Natural killer cell treated with Interleukin-12 subunit alpha and Interleukin-12 subunit beta and Interleukin-15 and Interleukin-18, amount 100 ng/mL, for 72 hours (primary cell): ENCODE measurements around the gene PCDH15. TPM values are rescaled to one million over a fixed set of nuclear protein-coding genes. Genes with fewer than 3 reads are reported as not detected.

Source experiments
- ATAC-seq, 2 donors: fragments of 150-1000 bp; cut with Tn5 transposase in 1 of 2; sonication (Bioruptor Pico), chemical (Tn5 transposase) in 1 of 2; 2 replicates each; pipeline ENCODE4 v1.10.0; 2021
- DNase-seq: peaks from one replicate; pipeline ENCODE4 v3.0.0; 2022; ENCODE audit warnings: low spot score
- H3K27ac Mint-ChIP-seq, 2 donors: 1 replicate in 1 of 2; 2 replicates in 1 of 2; pipeline ENCODE4 v1.8.0; 2022; ENCODE audit warnings: mixed read lengths in 2 of 2, mild to moderate bottlenecking in 1 of 2, moderate library complexity in 1 of 2
- H3K27me3 Mint-ChIP-seq, 2 donors: 1 replicate in 1 of 2; 2 replicates in 1 of 2; pipeline ENCODE4 v1.8.0; 2022; ENCODE audit warnings: mixed read lengths in 2 of 2
- H3K36me3 Mint-ChIP-seq: one replicate; pipeline ENCODE4 v1.8.0; 2022; ENCODE audit warnings: mixed read lengths
- H3K4me1 Mint-ChIP-seq, 2 donors: 1 replicate in 1 of 2; 2 replicates in 1 of 2; pipeline ENCODE4 v1.8.0; 2022; ENCODE audit warnings: low read depth in 2 of 2, mixed read lengths in 2 of 2, mild to moderate bottlenecking in 1 of 2
- H3K4me3 Mint-ChIP-seq: one replicate; pipeline ENCODE4 v1.8.0; 2022; ENCODE audit warnings: mixed read lengths
- H3K9me3 Mint-ChIP-seq: 2 replicates; pipeline ENCODE4 v1.8.0; 2022; ENCODE audit warnings: mixed read lengths
- total RNA-seq, 2 donors: library from RNA; stranded (reverse); gene quantifications; one replicate each; pipeline ENCODE4 v1.2.3, GENCODE V29; 2022

The PCDH15 gene
- total RNA-seq, 2 donors from 2014 or later = not detected

GRCh38 chr10:54667136-54667535 lies 133.9 kb downstream of the PCDH15 start:
- Mint-ChIP-seq H3K9me3 (peaks cover 2% of the 10 kb centered on the region), H3K27me3 (no peaks in the 10 kb centered on the region)
- no peak for ATAC-seq

GRCh38 chr10:54666192-54666591 lies 134.8 kb downstream of the PCDH15 start:
- H3K9me3 Mint-ChIP-seq = peaks cover 2% of the 10 kb centered on the region
- no peak overlapping the region for H3K27ac Mint-ChIP-seq
- DNase-seq (no peak), ATAC-seq (no peak)
- H3K27me3 Mint-ChIP-seq = no peaks in the 10 kb centered on the region
- no peaks in the 10 kb centered on the region for H3K4me1 Mint-ChIP-seq
- H3K36me3 Mint-ChIP-seq = no peaks in the 10 kb centered on the region
- no peak overlapping the region for H3K4me3 Mint-ChIP-seq

More at GRCh38 chr10:54667136-54667535, 133.9 kb downstream of the PCDH15 start:
- no peak overlapping the region for H3K4me3 Mint-ChIP-seq
- no peak for DNase-seq
- H3K27ac Mint-ChIP-seq = no peak overlapping the region
- no peaks in the 10 kb centered on the region for H3K36me3 Mint-ChIP-seq
- no peaks in the 10 kb centered on the region for H3K4me1 Mint-ChIP-seq

GRCh38 chr10:54665095-54665494 lies 135.9 kb downstream of the PCDH15 start:
- no peak for DNase-seq
- H3K36me3 Mint-ChIP-seq = no peaks in the 10 kb centered on the region
- H3K27ac Mint-ChIP-seq = no peak overlapping the region
- no peaks in the 10 kb centered on the region for H3K27me3 Mint-ChIP-seq
- no peak for ATAC-seq
- peaks cover 2% of the 10 kb centered on the region for H3K9me3 Mint-ChIP-seq
- H3K4me3 Mint-ChIP-seq = no peak overlapping the region
- no peaks in the 10 kb centered on the region for H3K4me1 Mint-ChIP-seq

- Mint-ChIP-seq H3K27me3 (no peaks in the 10 kb centered on the region), H3K9me3 (peaks cover 2% of the 10 kb centered on the region), H3K4me1 (no peaks in the 10 kb centered on the region), H3K4me3 (no peak overlapping the region), H3K36me3 (no peaks in the 10 kb centered on the region), H3K27ac (no peak overlapping the region)
- ATAC-seq = no peak
- no peak for DNase-seq
Observed at GRCh38 chr10:54660397-54660796, 140.6 kb downstream of the PCDH15 start.

- Mint-ChIP-seq H3K27ac (no peak overlapping the region), H3K4me1 (no peaks in the 10 kb centered on the region), H3K4me3 (no peak overlapping the region), H3K9me3 (peaks cover 11% of the 10 kb centered on the region), H3K27me3 (no peaks in the 10 kb centered on the region), H3K36me3 (no peaks in the 10 kb centered on the region)
- no peak for ATAC-seq
- DNase-seq = no peak
Observed at GRCh38 chr10:54656643-54657042, 144.4 kb downstream of the PCDH15 start.

GRCh38 chr10:54653518-54653917 lies 147.5 kb downstream of the PCDH15 start:
- Mint-ChIP-seq H3K4me3 (no peak overlapping the region), H3K27ac (no peak overlapping the region)

GRCh38 chr10:54650547-54650946 lies 150.5 kb downstream of the PCDH15 start:
- H3K4me1 Mint-ChIP-seq = no peaks in the 10 kb centered on the region
- DNase-seq = no peak
- ATAC-seq = no peak
- H3K4me3 Mint-ChIP-seq = no peak overlapping the region
- no peaks in the 10 kb centered on the region for H3K27me3 Mint-ChIP-seq
- H3K36me3 Mint-ChIP-seq = no peaks in the 10 kb centered on the region
- no peak overlapping the region for H3K27ac Mint-ChIP-seq
- peaks cover 17% of the 10 kb centered on the region for H3K9me3 Mint-ChIP-seq

More at GRCh38 chr10:54653518-54653917, 147.5 kb downstream of the PCDH15 start:
- ATAC-seq (no peak), DNase-seq (no peak)
- no peaks in the 10 kb centered on the region for H3K36me3 Mint-ChIP-seq
- no peaks in the 10 kb centered on the region for H3K27me3 Mint-ChIP-seq
- H3K4me1 Mint-ChIP-seq = no peaks in the 10 kb centered on the region
- peaks cover 17% of the 10 kb centered on the region for H3K9me3 Mint-ChIP-seq

- peaks cover 6% of the 10 kb centered on the region for H3K36me3 Mint-ChIP-seq
- ATAC-seq = no peak
- H3K9me3 Mint-ChIP-seq = peaks cover 16% of the 10 kb centered on the region
- no peaks in the 10 kb centered on the region for H3K27me3 Mint-ChIP-seq
- H3K4me3 Mint-ChIP-seq = no peak overlapping the region
- H3K4me1 Mint-ChIP-seq = no peaks in the 10 kb centered on the region
- no peak for DNase-seq
- no peak overlapping the region for H3K27ac Mint-ChIP-seq
Observed at GRCh38 chr10:54622017-54622416, 179.0 kb downstream of the PCDH15 start.

GRCh38 chr10:54620352-54620751 lies 180.7 kb downstream of the PCDH15 start:
- Mint-ChIP-seq H3K36me3 (no peaks in the 10 kb centered on the region), H3K4me1 (no peaks in the 10 kb centered on the region), H3K27me3 (no peaks in the 10 kb centered on the region), H3K27ac (no peak overlapping the region), H3K4me3 (no peak overlapping the region), H3K9me3 (peaks cover 10% of the 10 kb centered on the region)
- ATAC-seq (no peak), DNase-seq (no peak)

- H3K27ac Mint-ChIP-seq = no peak overlapping the region
- no peak overlapping the region for H3K4me3 Mint-ChIP-seq
- H3K36me3 Mint-ChIP-seq = no peaks in the 10 kb centered on the region
- H3K9me3 Mint-ChIP-seq = peaks cover 6% of the 10 kb centered on the region
- no peaks in the 10 kb centered on the region for H3K27me3 Mint-ChIP-seq
- ATAC-seq (no peak), DNase-seq (no peak)
- H3K4me1 Mint-ChIP-seq = no peaks in the 10 kb centered on the region
Observed at GRCh38 chr10:54614072-54614471, 187.0 kb downstream of the PCDH15 start.

- ATAC-seq (no peak), DNase-seq (no peak)
- Mint-ChIP-seq H3K4me3 (no peak overlapping the region), H3K4me1 (no peaks in the 10 kb centered on the region), H3K27ac (no peak overlapping the region), H3K27me3 (no peaks in the 10 kb centered on the region), H3K36me3 (no peaks in the 10 kb centered on the region), H3K9me3 (peaks cover 6% of the 10 kb centered on the region)
Observed at GRCh38 chr10:54613162-54613561, 187.9 kb downstream of the PCDH15 start.

- peaks cover 17% of the 10 kb centered on the region for H3K9me3 Mint-ChIP-seq
- H3K27ac Mint-ChIP-seq = no peak overlapping the region
- H3K4me1 Mint-ChIP-seq = no peaks in the 10 kb centered on the region
- no peak for ATAC-seq
- H3K4me3 Mint-ChIP-seq = no peak overlapping the region
- no peaks in the 10 kb centered on the region for H3K27me3 Mint-ChIP-seq
- no peaks in the 10 kb centered on the region for H3K36me3 Mint-ChIP-seq
- no peak for DNase-seq
Observed at GRCh38 chr10:54609423-54609822, 191.6 kb downstream of the PCDH15 start.

- Mint-ChIP-seq H3K36me3 (no peaks in the 10 kb centered on the region), H3K4me3 (no peak overlapping the region), H3K9me3 (peaks cover 25% of the 10 kb centered on the region), H3K27ac (no peak overlapping the region), H3K27me3 (no peaks in the 10 kb centered on the region), H3K4me1 (no peaks in the 10 kb centered on the region)
- ATAC-seq (no peak), DNase-seq (no peak)
Observed at GRCh38 chr10:54607983-54608382, 193.0 kb downstream of the PCDH15 start.

- ATAC-seq = no peak
- no peak overlapping the region for H3K27ac Mint-ChIP-seq
- H3K36me3 Mint-ChIP-seq = peaks cover 20% of the 10 kb centered on the region
- no peaks in the 10 kb centered on the region for H3K4me1 Mint-ChIP-seq
- DNase-seq = no peak
- no peak overlapping the region for H3K4me3 Mint-ChIP-seq
- H3K9me3 Mint-ChIP-seq = peaks cover 18% of the 10 kb centered on the region
- no peaks in the 10 kb centered on the region for H3K27me3 Mint-ChIP-seq
Observed at GRCh38 chr10:54594289-54594688, 206.7 kb downstream of the PCDH15 start.

GRCh38 chr10:54587971-54588370 lies 213.1 kb downstream of the PCDH15 start:
- Mint-ChIP-seq H3K27ac (no peak overlapping the region), H3K27me3 (no peaks in the 10 kb centered on the region), H3K36me3 (peaks cover 4% of the 10 kb centered on the region), H3K4me1 (no peaks in the 10 kb centered on the region), H3K9me3 (peaks cover 5% of the 10 kb centered on the region), H3K4me3 (no peak overlapping the region)
- no peak for ATAC-seq
- no peak for DNase-seq
